Epithelial cell of proximal tubule (primary cell): ENCODE measurements around the gene PODNL1. TPM values are rescaled to one million over a fixed set of nuclear protein-coding genes. Genes with fewer than 3 reads are reported as not detected.

Experiments used
- DNase-seq: peaks from one replicate; pipeline ENCODE4 v3.0.0-alpha.2; 2011; ENCODE audit warnings: low read depth
- H3K4me3 ChIP-seq: 2 replicates; pipeline ENCODE4 v1.5.1; 2011; ENCODE audit warnings: low read depth, mild to moderate bottlenecking, low read length
- total RNA-seq: library from RNA; depleted of rRNA; stranded (reverse); fragments of >200 nt; gene quantifications from 2 replicates; pipeline ENCODE4 v1.2.3, GENCODE V29; 2015
- TF ChIP-seq, protein P1 (sequence below): conservative IDR thresholded peaks from 2 replicates; pipeline ENCODE4 v1.5.1; 2012; ENCODE audit warnings: low read depth, mild to moderate bottlenecking, low read length

PODNL1 gene
- total RNA-seq, 1 donor from 2014 or later, result 0.46 TPM

DNA sequence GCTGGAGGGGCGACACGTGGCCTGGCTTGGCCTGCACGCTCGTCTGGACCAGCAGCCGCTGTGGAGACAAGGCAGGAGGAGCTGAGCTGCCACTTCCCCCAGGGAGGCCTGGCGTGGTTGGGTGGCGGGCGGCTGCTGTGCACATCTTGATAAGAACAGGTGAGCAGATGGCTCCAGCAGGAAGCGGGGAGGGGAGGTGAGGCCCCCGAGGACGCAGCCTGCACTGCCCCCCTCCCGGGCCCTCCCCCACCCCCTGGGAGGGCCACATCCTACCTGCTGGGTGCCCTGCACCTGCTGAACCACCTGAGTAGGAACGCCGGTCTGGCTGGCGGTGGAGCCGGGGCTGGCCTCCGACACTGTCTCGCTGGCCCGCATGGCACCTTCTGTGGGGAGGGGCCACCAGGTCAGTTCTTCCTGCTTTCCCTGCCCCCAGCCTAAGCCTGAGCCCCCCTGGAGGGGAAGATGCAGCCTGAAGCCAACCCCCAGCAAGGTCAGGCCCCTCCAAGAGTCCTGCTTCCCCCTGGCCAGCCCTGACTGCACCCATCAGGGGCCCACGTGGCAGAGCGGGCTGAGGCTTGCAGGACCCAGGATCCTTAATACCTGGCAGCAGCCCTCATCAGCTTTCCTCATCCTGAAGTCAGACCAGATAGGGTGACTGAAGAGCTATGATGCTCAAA is 45.1 kb upstream of the PODNL1 start:
- TF ChIP-seq, protein P1, sequence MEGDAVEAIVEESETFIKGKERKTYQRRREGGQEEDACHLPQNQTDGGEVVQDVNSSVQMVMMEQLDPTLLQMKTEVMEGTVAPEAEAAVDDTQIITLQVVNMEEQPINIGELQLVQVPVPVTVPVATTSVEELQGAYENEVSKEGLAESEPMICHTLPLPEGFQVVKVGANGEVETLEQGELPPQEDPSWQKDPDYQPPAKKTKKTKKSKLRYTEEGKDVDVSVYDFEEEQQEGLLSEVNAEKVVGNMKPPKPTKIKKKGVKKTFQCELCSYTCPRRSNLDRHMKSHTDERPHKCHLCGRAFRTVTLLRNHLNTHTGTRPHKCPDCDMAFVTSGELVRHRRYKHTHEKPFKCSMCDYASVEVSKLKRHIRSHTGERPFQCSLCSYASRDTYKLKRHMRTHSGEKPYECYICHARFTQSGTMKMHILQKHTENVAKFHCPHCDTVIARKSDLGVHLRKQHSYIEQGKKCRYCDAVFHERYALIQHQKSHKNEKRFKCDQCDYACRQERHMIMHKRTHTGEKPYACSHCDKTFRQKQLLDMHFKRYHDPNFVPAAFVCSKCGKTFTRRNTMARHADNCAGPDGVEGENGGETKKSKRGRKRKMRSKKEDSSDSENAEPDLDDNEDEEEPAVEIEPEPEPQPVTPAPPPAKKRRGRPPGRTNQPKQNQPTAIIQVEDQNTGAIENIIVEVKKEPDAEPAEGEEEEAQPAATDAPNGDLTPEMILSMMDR, result no peak
- no peak overlapping the region for H3K4me3 ChIP-seq
- DNase-seq, result no peak

GRCh38 chr19:13982773-13983172 is 44.6 kb upstream of the PODNL1 start:
- DNase-seq, result no peak
- no peak overlapping the region for H3K4me3 ChIP-seq
- TF ChIP-seq, protein P1, result no peak

DNA sequence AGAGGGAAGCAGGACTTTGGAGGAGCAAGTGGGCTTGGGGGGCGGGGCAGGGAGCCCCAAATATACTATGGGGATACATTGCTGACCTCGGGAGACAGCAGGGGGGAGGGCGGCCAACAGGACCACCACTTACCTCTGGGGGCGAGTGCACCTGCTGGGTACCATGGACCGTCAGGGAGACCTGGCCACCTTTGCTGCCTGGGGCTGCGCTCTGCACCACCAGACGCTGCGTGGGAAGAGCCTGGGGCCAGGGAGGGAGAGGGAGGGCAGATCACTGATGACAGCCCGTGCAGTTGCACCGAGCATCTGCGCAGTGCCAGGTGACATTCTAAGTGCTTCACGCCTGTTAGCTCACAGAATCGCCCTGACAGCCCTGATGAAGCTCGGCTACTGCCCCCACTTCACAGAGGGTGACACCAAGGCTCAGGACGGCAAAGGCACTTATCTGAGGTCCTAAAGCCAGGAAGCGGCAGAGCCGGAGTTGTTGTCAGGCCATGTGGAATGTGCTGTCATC is 43.8 kb upstream of the PODNL1 start:
- TF ChIP-seq, protein P1, result no peak
- no peak overlapping the region for H3K4me3 ChIP-seq
- no peak for DNase-seq

DNA sequence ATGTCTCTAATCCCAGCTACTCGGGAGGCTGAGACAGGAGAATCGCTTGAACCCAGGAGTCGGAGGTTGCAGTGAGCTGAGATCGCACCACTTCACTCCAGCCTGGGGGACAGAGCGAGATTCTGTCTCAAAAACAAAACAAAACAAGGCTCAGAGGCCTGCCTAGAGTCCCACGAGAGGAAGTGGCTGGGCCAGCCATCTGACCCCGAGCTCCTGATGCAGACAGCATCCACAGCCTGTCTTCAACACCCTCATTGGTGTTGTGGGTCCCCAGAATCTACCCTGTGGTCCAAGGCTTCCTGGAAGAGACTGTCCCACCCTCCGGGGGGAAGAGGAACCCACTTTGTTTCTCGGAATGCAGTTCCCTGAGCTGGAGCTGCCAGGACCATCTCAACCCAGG is 43.2 kb upstream of the PODNL1 start:
- H3K4me3 ChIP-seq, result no peak overlapping the region
- TF ChIP-seq, protein P1, result no peak
- no peak for DNase-seq

GRCh38 chr19:13981021-13981420 is 42.8 kb upstream of the PODNL1 start:
- TF ChIP-seq, protein P1, result no peak
- no peak overlapping the region for H3K4me3 ChIP-seq
- DNase-seq, result no peak

- H3K4me3 ChIP-seq, result no peak overlapping the region
- TF ChIP-seq, protein P1, result no peak
- DNase-seq, result no peak
Measured at GRCh38 chr19:13980340-13980739, 42.1 kb upstream of the PODNL1 start.

GRCh38 chr19:13979686-13980085 is 41.5 kb upstream of the PODNL1 start:
- H3K4me3 ChIP-seq, result no peak overlapping the region
- no peak for DNase-seq
- TF ChIP-seq, protein P1, result no peak
